IMR-90 (cell line): Measurements from ENCODE around the gene C3AR1. TPM values are rescaled to one million over a fixed set of nuclear protein-coding genes. Genes with fewer than 3 reads are reported as not detected.
A peak's percentile ranks its signal among the peaks of the same experiment; 100 is the strongest.

Experiments used
- ATAC-seq: fragments of 200-7000 bp; cut with Tn5 transposase; 2 replicates; pipeline ENCODE4 v1.9.1; 2020; ENCODE audit warnings: low read depth, mild to moderate bottlenecking, moderate library complexity
- BruUV-seq: library from RNA; stranded (reverse); fragments of 400-500 nt; replicated peaks from 2 replicates; lab custom pipeline; 2021; lab: Mats Ljungman, UMichigan
- CTCF ChIA-PET: fragments of 300-600 bp; formaldehyde crosslinking; extraction: SDS; loops from one replicate; lab custom pipeline; 2021; ENCODE audit warnings: antibody characterized with exemption; lab: Yijun Ruan, JAX
- POLR2A ChIA-PET: fragments of 300-600 bp; sonication (Branson Sonifier 250); formaldehyde crosslinking; loops from one replicate; lab custom pipeline; 2022; ENCODE audit warnings: antibody characterized with exemption; ENCODE audit not compliant: unreplicated experiment; lab: Charles Lee
- DNase-seq: peaks from one replicate; pipeline ENCODE4 v3.0.0; 2013
- H2AFZ ChIP-seq: replicated peaks from 2 replicates; pipeline ENCODE3; 2013; ENCODE audit warnings: low read length, mild to moderate bottlenecking; ENCODE audit not compliant: poor library complexity
- H2AK5ac ChIP-seq: 2 replicates; pipeline ENCODE4 v1.6.1; 2013; ENCODE audit warnings: low read depth, low read length, inconsistent platforms
- H2AK9ac ChIP-seq: replicated peaks from 2 replicates; pipeline ENCODE3; 2013; ENCODE audit warnings: mild to moderate bottlenecking, low read depth, low read length, moderate library complexity; ENCODE audit not compliant: poor library complexity
- H2BK120ac ChIP-seq: 2 replicates; pipeline ENCODE4 v1.6.1; 2013; ENCODE audit warnings: low read depth, low read length, inconsistent platforms
- H2BK15ac ChIP-seq: 3 replicates; pipeline ENCODE4 v1.6.1; 2013; ENCODE audit warnings: low read depth, low read length, inconsistent platforms
- H2BK20ac ChIP-seq: 2 replicates; pipeline ENCODE4 v1.6.1; 2013; ENCODE audit warnings: low read depth, mild to moderate bottlenecking, inconsistent platforms, low read length, moderate library complexity
- H2BK5ac ChIP-seq: 2 replicates; pipeline ENCODE4 v1.6.1; 2013; ENCODE audit warnings: mild to moderate bottlenecking, low read depth, low read length, inconsistent platforms; ENCODE audit not compliant: poor library complexity, severe bottlenecking
- H3K14ac ChIP-seq: replicated peaks from 2 replicates; pipeline ENCODE4 v1.6.1; 2013; ENCODE audit warnings: low read depth, low read length, inconsistent platforms
- H3K18ac ChIP-seq: 2 replicates; pipeline ENCODE4 v1.6.1; 2013; ENCODE audit warnings: low read depth, low read length, control low read depth
- H3K23ac ChIP-seq: 2 replicates; pipeline ENCODE4 v1.6.1; 2013; ENCODE audit warnings: low read depth, low read length, inconsistent platforms
- H3K27ac ChIP-seq: 2 replicates; pipeline ENCODE4 v1.5.1; 2013; ENCODE audit warnings: mild to moderate bottlenecking, control low read depth, low read length; ENCODE audit not compliant: insufficient read depth
- H3K27me3 ChIP-seq: 2 replicates; pipeline ENCODE4 v1.6.1; 2013; ENCODE audit warnings: low read length; ENCODE audit not compliant: control insufficient read depth, insufficient read depth
- H3K36me3 ChIP-seq: 2 replicates; pipeline ENCODE4 v1.6.1; 2013; ENCODE audit warnings: low read length, mixed read lengths; ENCODE audit not compliant: control insufficient read depth, insufficient read depth
- H3K4ac ChIP-seq: 2 replicates; pipeline ENCODE4 v1.6.1; 2013; ENCODE audit warnings: low read depth, low read length, inconsistent platforms
- H3K4me1 ChIP-seq: 2 replicates; pipeline ENCODE4 v1.6.1; 2013; ENCODE audit warnings: low read length, mixed read lengths; ENCODE audit not compliant: control insufficient read depth, insufficient read depth
- H3K4me2 ChIP-seq: 2 replicates; pipeline ENCODE4 v1.6.1; 2013; ENCODE audit warnings: low read depth, mild to moderate bottlenecking, control low read depth, low read length, moderate library complexity
- H3K4me3 ChIP-seq: 2 replicates; pipeline ENCODE4 v1.5.1; 2013; ENCODE audit warnings: low read depth, mild to moderate bottlenecking, control low read depth, low read length, moderate library complexity; ENCODE audit not compliant: insufficient read depth
- H3K56ac ChIP-seq: 2 replicates; pipeline ENCODE4 v1.6.1; 2013; ENCODE audit warnings: low read length, inconsistent platforms; ENCODE audit not compliant: insufficient read depth; ENCODE audit errors: extremely low read depth
- H3K79me1 ChIP-seq, 2 experiments: 2 replicates each; pipeline ENCODE4 v1.6.1; 2013; ENCODE audit warnings: low read length in 2 of 2, inconsistent platforms in 1 of 2, low read depth in 1 of 2
- H3K9ac ChIP-seq: 2 replicates; pipeline ENCODE4 v1.6.1; 2013; ENCODE audit warnings: low read depth, low read length, control low read depth
- H3K9me1 ChIP-seq: 2 replicates; pipeline ENCODE4 v1.6.1; 2013; ENCODE audit warnings: low read length, inconsistent platforms; ENCODE audit not compliant: insufficient read depth
- H3K9me3 ChIP-seq: 2 replicates; pipeline ENCODE4 v1.6.1; 2013; ENCODE audit warnings: low read length; ENCODE audit not compliant: control insufficient read depth, insufficient read depth
- H4K20me1 ChIP-seq: 2 replicates; pipeline ENCODE4 v1.6.1; 2013; ENCODE audit warnings: low read length, inconsistent platforms; ENCODE audit not compliant: insufficient read depth
- H4K5ac ChIP-seq: 2 replicates; pipeline ENCODE4 v1.6.1; 2013; ENCODE audit warnings: mild to moderate bottlenecking, low read depth, low read length, control low read depth
- H4K8ac ChIP-seq, 2 experiments: 2 replicates each; pipeline ENCODE4 v1.6.1; 2013; ENCODE audit warnings: low read depth in 2 of 2, low read length in 2 of 2, control low read depth in 1 of 2, inconsistent platforms in 1 of 2
- H4K91ac ChIP-seq: 2 replicates; pipeline ENCODE4 v1.6.1; 2013; ENCODE audit warnings: low read depth, low read length, inconsistent platforms; ENCODE audit not compliant: insufficient read depth
- CHD1 ChIP-seq: IDR thresholded peaks from 2 replicates; pipeline ENCODE4 v1.6.1; 2012; ENCODE audit warnings: low read depth, low read length, improper control_type of control experiment
- FOS ChIP-seq: fragments of 150-350 bp; IDR thresholded peaks from 2 replicates; pipeline ENCODE4 v1.6.1; 2016; ENCODE audit warnings: low read depth, low read length
- MAFK ChIP-seq: IDR thresholded peaks from 2 replicates; pipeline ENCODE4 v1.6.1; 2012; ENCODE audit warnings: low read depth, low read length, improper control_type of control experiment
- NFE2L2 ChIP-seq: fragments of 150-350 bp; IDR thresholded peaks from 2 replicates; pipeline ENCODE4 v1.6.1; 2016; ENCODE audit warnings: low read depth, mild to moderate bottlenecking, low read length
- POLR2A ChIP-seq: IDR thresholded peaks from 2 replicates; pipeline ENCODE4 v1.6.1; 2012; ENCODE audit warnings: mild to moderate bottlenecking, low read depth, low read length
- RAD21 ChIP-seq: IDR thresholded peaks from 2 replicates; pipeline ENCODE4 v1.6.1; 2012; ENCODE audit warnings: low read length, improper control_type of control experiment
- RFX5 ChIP-seq: IDR thresholded peaks from 2 replicates; pipeline ENCODE4 v1.8.0; 2012; ENCODE audit warnings: low read depth, mild to moderate bottlenecking, low read length, moderate library complexity
- SMC3 ChIP-seq: fragments of 150-350 bp; IDR thresholded peaks from 2 replicates; pipeline ENCODE4 v1.6.1; 2016; ENCODE audit warnings: low read depth, mild to moderate bottlenecking, antibody characterized with exemption, low read length, moderate library complexity
- WGBS, 2 experiments: methylation state at CpG; one replicate each; pipeline versions ENCODE4 v1.1.5 to v1.1.7; 2013; ENCODE audit warnings: missing lambda C conversion rate in 2 of 2; ENCODE audit not compliant: insufficient read length in 1 of 2; ENCODE audit errors: extremely low coverage in 2 of 2; 5-methylcytosine and 5-hydroxymethylcytosine counted together
- dilution Hi-C: fragments of 300-500 bp; cut with HindIII; formaldehyde crosslinking; loops from one replicate; pipeline ENCODE4 v1.14.3; 2018; ENCODE audit warnings: low sequenced_read_pairs; ENCODE audit not compliant: unreplicated experiment
- in situ Hi-C: fragments of 300-500 bp; cut with MboI; formaldehyde crosslinking; loops from 3 replicates; pipeline ENCODE4 v1.14.3; 2019; ENCODE audit warnings: low sequenced_read_pairs, inconsistent platforms, mixed read lengths
- intact Hi-C: fragments of 100-400 bp; cut with micrococcal nuclease; formaldehyde crosslinking; loops from 2 replicates; pipeline ENCODE4 v1.10.0; 2022
- polyA plus RNA-seq, 3 experiments: library from polyadenylated mRNA; depleted of rRNA; stranded (reverse); fragments of >200 nt; gene quantifications; 2 replicates each; pipeline ENCODE4 v1.2.3, GENCODE V29; 2012; ENCODE audit warnings: low replicate concordance in 1 of 3
- total RNA-seq: library from RNA; depleted of rRNA; stranded (reverse); fragments of >200 nt; gene quantifications from 2 replicates; pipeline ENCODE4 v1.2.3, GENCODE V29; 2012
- TF ChIP-seq, protein P1 (sequence below): fragments of 150-350 bp; IDR thresholded peaks from 2 replicates; pipeline ENCODE4 v1.6.1; 2017; ENCODE audit warnings: mild to moderate bottlenecking, antibody characterized with exemption, low read length, low read depth
- TF ChIP-seq, protein P2 (sequence below): fragments of 150-350 bp; IDR thresholded peaks from 2 replicates; pipeline ENCODE4 v1.6.1; 2016; ENCODE audit warnings: low read depth, mild to moderate bottlenecking, low read length, moderate library complexity, borderline replicate concordance
- TF ChIP-seq, protein P3 (sequence below): conservative IDR thresholded peaks from 2 replicates; pipeline ENCODE4 v1.5.1; 2012; ENCODE audit warnings: mild to moderate bottlenecking, low read depth, low read length, improper control_type of control experiment

Gene C3AR1
- total and polyA plus RNA-seq, 2 of the 4 experiments (the other 2 are of a cell fraction): 0.31 to 0.36 TPM

GRCh38 chr12:8081251-8081920 is 15.2 kb upstream of the C3AR1 start:
- Histone ChIP-seq H2BK5ac (peak overlapping the region; percentile 90), H2AK9ac (peak overlapping the region; percentile 83), H2BK20ac (0 out of 2 replicates have a peak overlapping the region, but pooled peaks have one; percentile 41), H4K8ac (peak overlapping the region; percentile 89 to 96), H4K20me1 (0 out of 2 replicates have a peak, but pooled peaks cover 6% of the 10 kb centered on the region), H2AK5ac (peak overlapping the region; percentile 71), H3K27ac (peak overlapping the region; percentile 89), H3K4me3 (peak overlapping the region; percentile 70), H3K9me1 (no peaks in the 10 kb centered on the region; the same call in 1 of the 2 replicates), H3K79me1 (peaks cover 12 to 36% of the 10 kb centered on the region in 2 experiments; a peak in 3 of 4 replicates), H3K9me3 (no peaks in the 10 kb centered on the region), H3K4me2 (peak overlapping the region; percentile 72), H3K9ac (peak overlapping the region; percentile 94), H3K27me3 (no peaks in the 10 kb centered on the region), H4K5ac (peak overlapping the region; percentile 96), H3K4me1 (peaks cover 4% of the 10 kb centered on the region), H3K56ac (peak overlapping the region; percentile 97), H3K14ac (peak overlapping the region; percentile 100), H2BK120ac (peak overlapping the region; percentile 87), H4K91ac (peak overlapping the region; percentile 91), H3K36me3 (no peaks in the 10 kb centered on the region), H2AFZ (peak overlapping the region; percentile 99), H3K18ac (peak overlapping the region; percentile 80), H3K4ac (peak overlapping the region; percentile 98), H3K23ac (peak overlapping the region; percentile 99), H2BK15ac (peak overlapping the region; percentile 84; the same call in 2 of the 3 replicates)
- in situ Hi-C loops (no loop called here), intact Hi-C loops (no loop called here), dilution Hi-C loops (no loop called here)
- no peak for TF ChIP-seq POLR2A
- TF ChIP-seq, protein P1, sequence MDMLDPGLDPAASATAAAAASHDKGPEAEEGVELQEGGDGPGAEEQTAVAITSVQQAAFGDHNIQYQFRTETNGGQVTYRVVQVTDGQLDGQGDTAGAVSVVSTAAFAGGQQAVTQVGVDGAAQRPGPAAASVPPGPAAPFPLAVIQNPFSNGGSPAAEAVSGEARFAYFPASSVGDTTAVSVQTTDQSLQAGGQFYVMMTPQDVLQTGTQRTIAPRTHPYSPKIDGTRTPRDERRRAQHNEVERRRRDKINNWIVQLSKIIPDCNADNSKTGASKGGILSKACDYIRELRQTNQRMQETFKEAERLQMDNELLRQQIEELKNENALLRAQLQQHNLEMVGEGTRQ: no peak
- TF ChIP-seq FOS: no peak
- TF ChIP-seq, protein P2, sequence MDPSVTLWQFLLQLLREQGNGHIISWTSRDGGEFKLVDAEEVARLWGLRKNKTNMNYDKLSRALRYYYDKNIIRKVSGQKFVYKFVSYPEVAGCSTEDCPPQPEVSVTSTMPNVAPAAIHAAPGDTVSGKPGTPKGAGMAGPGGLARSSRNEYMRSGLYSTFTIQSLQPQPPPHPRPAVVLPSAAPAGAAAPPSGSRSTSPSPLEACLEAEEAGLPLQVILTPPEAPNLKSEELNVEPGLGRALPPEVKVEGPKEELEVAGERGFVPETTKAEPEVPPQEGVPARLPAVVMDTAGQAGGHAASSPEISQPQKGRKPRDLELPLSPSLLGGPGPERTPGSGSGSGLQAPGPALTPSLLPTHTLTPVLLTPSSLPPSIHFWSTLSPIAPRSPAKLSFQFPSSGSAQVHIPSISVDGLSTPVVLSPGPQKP: no peak
- no peak for TF ChIP-seq MAFK
- no peak for TF ChIP-seq SMC3
- no peak for TF ChIP-seq RAD21
- no peak for TF ChIP-seq NFE2L2
- no peak for TF ChIP-seq CHD1
- TF ChIP-seq, protein P3, sequence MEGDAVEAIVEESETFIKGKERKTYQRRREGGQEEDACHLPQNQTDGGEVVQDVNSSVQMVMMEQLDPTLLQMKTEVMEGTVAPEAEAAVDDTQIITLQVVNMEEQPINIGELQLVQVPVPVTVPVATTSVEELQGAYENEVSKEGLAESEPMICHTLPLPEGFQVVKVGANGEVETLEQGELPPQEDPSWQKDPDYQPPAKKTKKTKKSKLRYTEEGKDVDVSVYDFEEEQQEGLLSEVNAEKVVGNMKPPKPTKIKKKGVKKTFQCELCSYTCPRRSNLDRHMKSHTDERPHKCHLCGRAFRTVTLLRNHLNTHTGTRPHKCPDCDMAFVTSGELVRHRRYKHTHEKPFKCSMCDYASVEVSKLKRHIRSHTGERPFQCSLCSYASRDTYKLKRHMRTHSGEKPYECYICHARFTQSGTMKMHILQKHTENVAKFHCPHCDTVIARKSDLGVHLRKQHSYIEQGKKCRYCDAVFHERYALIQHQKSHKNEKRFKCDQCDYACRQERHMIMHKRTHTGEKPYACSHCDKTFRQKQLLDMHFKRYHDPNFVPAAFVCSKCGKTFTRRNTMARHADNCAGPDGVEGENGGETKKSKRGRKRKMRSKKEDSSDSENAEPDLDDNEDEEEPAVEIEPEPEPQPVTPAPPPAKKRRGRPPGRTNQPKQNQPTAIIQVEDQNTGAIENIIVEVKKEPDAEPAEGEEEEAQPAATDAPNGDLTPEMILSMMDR: no peak
- no peak for TF ChIP-seq RFX5
- POLR2A ChIA-PET: no interaction called here
- CTCF ChIA-PET: no interaction called here
- no peak for DNase-seq
- no peak for ATAC-seq
- 0% methylated on average over 5 of the region's 15 CpGs; no CpG with 5 or more reads in 1 of the 2 experiments for WGBS, 2 experiments
- no TSS peak for BruUV-seq
